ENCODE data around the gene ISM1. TPM values are rescaled to one million over a fixed set of nuclear protein-coding genes. Genes with fewer than 3 reads are reported as not detected.

Gene ISM1
- total and polyA plus RNA-seq, 2 of the 13 experiments (the other 11 are each of a cell fraction or from before 2014, with no cell fraction given): 0.40 to 1.4 TPM

DNA sequence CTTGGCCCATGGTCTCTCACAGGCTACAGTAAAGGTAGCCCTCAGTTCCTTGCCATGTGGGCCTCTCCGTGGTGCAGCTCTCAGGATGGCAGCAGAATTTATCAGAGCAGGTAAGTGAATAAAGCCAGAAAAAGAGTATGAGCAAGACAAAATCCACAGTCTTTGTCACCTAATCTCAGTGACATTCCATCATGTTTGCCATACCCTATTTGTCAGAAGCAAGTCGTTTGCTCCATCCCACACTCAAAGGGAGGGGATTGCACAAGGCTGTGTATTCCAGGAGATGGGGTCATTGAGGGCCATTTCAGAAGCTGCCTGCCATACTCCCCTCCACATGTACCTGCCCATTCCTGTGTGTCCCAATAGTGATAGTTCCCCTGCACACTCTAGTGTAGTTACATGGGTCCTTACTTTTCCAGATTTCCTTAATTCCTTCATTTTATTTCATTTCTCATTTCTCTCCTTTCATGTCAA, 24.2 kb downstream of the ISM1 start (continued):
- TF ChIP-seq ZNF292 (CRISPR knock-in tag; IDR thresholded peaks at IDR 0.05; ENCODE audit: borderline replicate concordance, low read depth) (peak; percentile 90; the same call in 1 of the 2 replicates), EZH2 (conservative IDR thresholded peaks at IDR 0.05; ENCODE audit: low read depth, low read length) (no peak), SPEN (CRISPR knock-in tag; IDR thresholded peaks at IDR 0.05; ENCODE audit: low read depth) (no peak), ATF7 (IDR thresholded peaks at IDR 0.05) (no peak), ATF7 (CRISPR knock-in tag; IDR thresholded peaks at IDR 0.05) (no peak; the same call in 1 of the 2 replicates), JUN (CRISPR knock-in tag; IDR thresholded peaks at IDR 0.05) (0 out of 2 replicates have a peak, but pooled peaks have one; percentile 15), ZNF747 (CRISPR knock-in tag; IDR thresholded peaks at IDR 0.05; ENCODE audit: borderline replicate concordance) (no peak), ZNF761 (CRISPR knock-in tag; conservative IDR thresholded peaks at IDR 0.05) (no peak), ZNF766 (CRISPR knock-in tag; IDR thresholded peaks at IDR 0.05; ENCODE audit: borderline replicate concordance) (no peak), CREM (IDR thresholded peaks at IDR 0.05) (peak; percentile 65; the same call in 1 of the 2 replicates), CREM (CRISPR knock-in tag; IDR thresholded peaks at IDR 0.05) (no peak), ZNF775 (CRISPR knock-in tag; IDR thresholded peaks at IDR 0.05; ENCODE audit: borderline replicate concordance) (no peak), ZSCAN20 (CRISPR knock-in tag; IDR thresholded peaks at IDR 0.05; ENCODE audit: borderline replicate concordance) (no peak), MXD4 (CRISPR knock-in tag; IDR thresholded peaks at IDR 0.05) (no peak), ZNF567 (CRISPR knock-in tag; IDR thresholded peaks at IDR 0.05; ENCODE audit: borderline replicate concordance) (0 out of 2 replicates have a peak, but pooled peaks have one; percentile 16)
- TF ChIP-seq, protein P1, sequence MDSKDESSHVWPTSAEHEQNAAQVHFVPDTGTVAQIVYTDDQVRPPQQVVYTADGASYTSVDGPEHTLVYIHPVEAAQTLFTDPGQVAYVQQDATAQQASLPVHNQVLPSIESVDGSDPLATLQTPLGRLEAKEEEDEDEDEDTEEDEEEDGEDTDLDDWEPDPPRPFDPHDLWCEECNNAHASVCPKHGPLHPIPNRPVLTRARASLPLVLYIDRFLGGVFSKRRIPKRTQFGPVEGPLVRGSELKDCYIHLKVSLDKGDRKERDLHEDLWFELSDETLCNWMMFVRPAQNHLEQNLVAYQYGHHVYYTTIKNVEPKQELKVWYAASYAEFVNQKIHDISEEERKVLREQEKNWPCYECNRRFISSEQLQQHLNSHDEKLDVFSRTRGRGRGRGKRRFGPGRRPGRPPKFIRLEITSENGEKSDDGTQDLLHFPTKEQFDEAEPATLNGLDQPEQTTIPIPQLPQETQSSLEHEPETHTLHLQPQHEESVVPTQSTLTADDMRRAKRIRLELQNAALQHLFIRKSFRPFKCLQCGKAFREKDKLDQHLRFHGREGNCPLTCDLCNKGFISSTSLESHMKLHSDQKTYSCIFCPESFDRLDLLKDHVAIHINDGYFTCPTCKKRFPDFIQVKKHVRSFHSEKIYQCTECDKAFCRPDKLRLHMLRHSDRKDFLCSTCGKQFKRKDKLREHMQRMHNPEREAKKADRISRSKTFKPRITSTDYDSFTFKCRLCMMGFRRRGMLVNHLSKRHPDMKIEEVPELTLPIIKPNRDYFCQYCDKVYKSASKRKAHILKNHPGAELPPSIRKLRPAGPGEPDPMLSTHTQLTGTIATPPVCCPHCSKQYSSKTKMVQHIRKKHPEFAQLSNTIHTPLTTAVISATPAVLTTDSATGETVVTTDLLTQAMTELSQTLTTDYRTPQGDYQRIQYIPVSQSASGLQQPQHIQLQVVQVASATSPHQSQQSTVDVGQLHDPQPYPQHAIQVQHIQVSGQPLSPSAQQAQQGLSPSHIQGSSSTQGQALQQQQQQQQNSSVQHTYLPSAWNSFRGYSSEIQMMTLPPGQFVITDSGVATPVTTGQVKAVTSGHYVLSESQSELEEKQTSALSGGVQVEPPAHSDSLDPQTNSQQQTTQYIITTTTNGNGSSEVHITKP (CRISPR knock-in tag; IDR thresholded peaks at IDR 0.05; ENCODE audit: low read depth): peak; percentile 98
- TF ChIP-seq, protein P2, sequence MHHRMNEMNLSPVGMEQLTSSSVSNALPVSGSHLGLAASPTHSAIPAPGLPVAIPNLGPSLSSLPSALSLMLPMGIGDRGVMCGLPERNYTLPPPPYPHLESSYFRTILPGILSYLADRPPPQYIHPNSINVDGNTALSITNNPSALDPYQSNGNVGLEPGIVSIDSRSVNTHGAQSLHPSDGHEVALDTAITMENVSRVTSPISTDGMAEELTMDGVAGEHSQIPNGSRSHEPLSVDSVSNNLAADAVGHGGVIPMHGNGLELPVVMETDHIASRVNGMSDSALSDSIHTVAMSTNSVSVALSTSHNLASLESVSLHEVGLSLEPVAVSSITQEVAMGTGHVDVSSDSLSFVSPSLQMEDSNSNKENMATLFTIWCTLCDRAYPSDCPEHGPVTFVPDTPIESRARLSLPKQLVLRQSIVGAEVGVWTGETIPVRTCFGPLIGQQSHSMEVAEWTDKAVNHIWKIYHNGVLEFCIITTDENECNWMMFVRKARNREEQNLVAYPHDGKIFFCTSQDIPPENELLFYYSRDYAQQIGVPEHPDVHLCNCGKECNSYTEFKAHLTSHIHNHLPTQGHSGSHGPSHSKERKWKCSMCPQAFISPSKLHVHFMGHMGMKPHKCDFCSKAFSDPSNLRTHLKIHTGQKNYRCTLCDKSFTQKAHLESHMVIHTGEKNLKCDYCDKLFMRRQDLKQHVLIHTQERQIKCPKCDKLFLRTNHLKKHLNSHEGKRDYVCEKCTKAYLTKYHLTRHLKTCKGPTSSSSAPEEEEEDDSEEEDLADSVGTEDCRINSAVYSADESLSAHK (CRISPR knock-in tag; IDR thresholded peaks at IDR 0.05; ENCODE audit: borderline replicate concordance): no peak
- TF ChIP-seq, protein P3, sequence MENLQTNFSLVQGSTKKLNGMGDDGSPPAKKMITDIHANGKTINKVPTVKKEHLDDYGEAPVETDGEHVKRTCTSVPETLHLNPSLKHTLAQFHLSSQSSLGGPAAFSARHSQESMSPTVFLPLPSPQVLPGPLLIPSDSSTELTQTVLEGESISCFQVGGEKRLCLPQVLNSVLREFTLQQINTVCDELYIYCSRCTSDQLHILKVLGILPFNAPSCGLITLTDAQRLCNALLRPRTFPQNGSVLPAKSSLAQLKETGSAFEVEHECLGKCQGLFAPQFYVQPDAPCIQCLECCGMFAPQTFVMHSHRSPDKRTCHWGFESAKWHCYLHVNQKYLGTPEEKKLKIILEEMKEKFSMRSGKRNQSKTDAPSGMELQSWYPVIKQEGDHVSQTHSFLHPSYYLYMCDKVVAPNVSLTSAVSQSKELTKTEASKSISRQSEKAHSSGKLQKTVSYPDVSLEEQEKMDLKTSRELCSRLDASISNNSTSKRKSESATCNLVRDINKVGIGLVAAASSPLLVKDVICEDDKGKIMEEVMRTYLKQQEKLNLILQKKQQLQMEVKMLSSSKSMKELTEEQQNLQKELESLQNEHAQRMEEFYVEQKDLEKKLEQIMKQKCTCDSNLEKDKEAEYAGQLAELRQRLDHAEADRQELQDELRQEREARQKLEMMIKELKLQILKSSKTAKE (CRISPR knock-in tag; IDR thresholded peaks at IDR 0.05; ENCODE audit: borderline replicate concordance): peak; percentile 70; the same call in 1 of the 2 replicates
- TF ChIP-seq, protein P4, sequence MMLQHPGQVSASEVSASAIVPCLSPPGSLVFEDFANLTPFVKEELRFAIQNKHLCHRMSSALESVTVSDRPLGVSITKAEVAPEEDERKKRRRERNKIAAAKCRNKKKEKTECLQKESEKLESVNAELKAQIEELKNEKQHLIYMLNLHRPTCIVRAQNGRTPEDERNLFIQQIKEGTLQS (CRISPR knock-in tag; IDR thresholded peaks at IDR 0.05): 0 out of 2 replicates have a peak, but pooled peaks have one; percentile 55

All from HepG2 (cell line).